ENCODE measurements around the gene MOB3A. TPM values are rescaled to one million over a fixed set of nuclear protein-coding genes. Genes with fewer than 3 reads are reported as not detected.
"Not testable (repeated sequence)": the region's sequence is repeated elsewhere in the genome, so short reads cannot be mapped to it uniquely, and the experiment has no call there.

The MOB3A gene
- total RNA-seq, 2 donors from 2014 or later = 180 to 212 TPM

- Mint-ChIP-seq H3K36me3 (no peaks in the 10 kb centered on the region), H3K4me3 (peak overlapping the region; percentile 60), H3K9me3 (no peaks in the 10 kb centered on the region), H3K27ac (peak overlapping the region; percentile 73 to 75), H3K4me1 (ENCODE audit: low read depth in 2 of 2) (peaks cover 0 to 11% of the 10 kb centered on the region in 2 donors), H3K27me3 (no peaks in the 10 kb centered on the region)
- DNase-seq (ENCODE audit: low spot score) (peak; percentile 99), ATAC-seq (peak; percentile 94 to 95)
Measured at GRCh38 chr19:2041683-2042484, 54.2 kb downstream of the MOB3A start.

- H3K4me3 Mint-ChIP-seq = peak overlapping the region; percentile 60
Measured at GRCh38 chr19:2041433-2041682, 54.8 kb downstream of the MOB3A start.

GRCh38 chr19:2040647-2041432, 55.3 kb downstream of the MOB3A start:
- DNase-seq (ENCODE audit: low spot score) (no peak), ATAC-seq (no peak)
- Mint-ChIP-seq H3K4me1 (ENCODE audit: low read depth in 2 of 2) (peaks cover 0 to 11% of the 10 kb centered on the region in 2 donors), H3K9me3 (no peaks in the 10 kb centered on the region), H3K27ac (peak overlapping the region; percentile 73 to 75), H3K27me3 (no peaks in the 10 kb centered on the region), H3K36me3 (no peaks in the 10 kb centered on the region), H3K4me3 (peak overlapping the region; percentile 60)

More at GRCh38 chr19:2041433-2041682, 54.8 kb downstream of the MOB3A start:
- no peaks in the 10 kb centered on the region for H3K9me3 Mint-ChIP-seq
- no peaks in the 10 kb centered on the region for H3K27me3 Mint-ChIP-seq
- H3K36me3 Mint-ChIP-seq = no peaks in the 10 kb centered on the region
- DNase-seq (ENCODE audit: low spot score) (no peak), ATAC-seq (no peak)
- peaks cover 0 to 11% of the 10 kb centered on the region in 2 donors for H3K4me1 Mint-ChIP-seq (ENCODE audit: low read depth in 2 of 2)
- H3K27ac Mint-ChIP-seq = peak overlapping the region; percentile 73 to 75

- no peak for ATAC-seq
- DNase-seq (ENCODE audit: low spot score) = no peak
- Mint-ChIP-seq H3K27me3 (no peaks in the 10 kb centered on the region), H3K4me3 (no peak overlapping the region), H3K36me3 (no peaks in the 10 kb centered on the region), H3K4me1 (ENCODE audit: low read depth in 2 of 2) (peaks cover 0 to 15% of the 10 kb centered on the region in 2 donors), H3K9me3 (no peaks in the 10 kb centered on the region), H3K27ac (no peak overlapping the region)
Measured at GRCh38 chr19:2039959-2040646, 56.0 kb downstream of the MOB3A start.

- no peaks in the 10 kb centered on the region for H3K36me3 Mint-ChIP-seq
- H3K9me3 Mint-ChIP-seq = no peaks in the 10 kb centered on the region
- ATAC-seq = no peak
- no peaks in the 10 kb centered on the region for H3K27me3 Mint-ChIP-seq
- H3K27ac Mint-ChIP-seq = peak overlapping the region in 1 of 2 donors; percentile 39
- DNase-seq (ENCODE audit: low spot score) = no peak
- no peak overlapping the region for H3K4me3 Mint-ChIP-seq
- H3K4me1 Mint-ChIP-seq (ENCODE audit: low read depth in 2 of 2) = peaks cover 0 to 14% of the 10 kb centered on the region in 2 donors
Measured at GRCh38 chr19:2039089-2039958, 56.8 kb downstream of the MOB3A start.

GRCh38 chr19:2038284-2039088, 57.6 kb downstream of the MOB3A start:
- peak overlapping the region in 1 of 2 donors; percentile 39 for H3K27ac Mint-ChIP-seq
- no peak for ATAC-seq

GRCh38 chr19:2037651-2038255, 58.4 kb downstream of the MOB3A start:
- no peak for DNase-seq (ENCODE audit: low spot score)
- Mint-ChIP-seq H3K4me1 (ENCODE audit: low read depth in 2 of 2) (peaks cover 7 to 16% of the 10 kb centered on the region in 2 donors), H3K9me3 (no peaks in the 10 kb centered on the region), H3K27me3 (no peaks in the 10 kb centered on the region), H3K27ac (no peak overlapping the region), H3K36me3 (no peaks in the 10 kb centered on the region), H3K4me3 (no peak overlapping the region)
- no peak for ATAC-seq

More at GRCh38 chr19:2038284-2039088, 57.6 kb downstream of the MOB3A start:
- Mint-ChIP-seq H3K27me3 (no peaks in the 10 kb centered on the region), H3K4me3 (no peak overlapping the region), H3K36me3 (no peaks in the 10 kb centered on the region), H3K4me1 (ENCODE audit: low read depth in 2 of 2) (peaks cover 0 to 13% of the 10 kb centered on the region in 2 donors), H3K9me3 (no peaks in the 10 kb centered on the region)
- no peak for DNase-seq (ENCODE audit: low spot score)

- Mint-ChIP-seq H3K4me1 (ENCODE audit: low read depth in 2 of 2) (peaks cover 15 to 24% of the 10 kb centered on the region in 2 donors), H3K27ac (no peak overlapping the region), H3K4me3 (no peak overlapping the region), H3K27me3 (peaks cover 0 to 3% of the 10 kb centered on the region in 2 donors), H3K36me3 (no peaks in the 10 kb centered on the region), H3K9me3 (no peaks in the 10 kb centered on the region)
- DNase-seq (ENCODE audit: low spot score) (no peak), ATAC-seq (no peak)
Measured at GRCh38 chr19:2036424-2036823, 59.7 kb downstream of the MOB3A start.

GRCh38 chr19:2035590-2035991, 60.5 kb downstream of the MOB3A start:
- ATAC-seq (no peak), DNase-seq (ENCODE audit: low spot score) (no peak)
- no peak overlapping the region for H3K27ac Mint-ChIP-seq
- H3K36me3 Mint-ChIP-seq = no peaks in the 10 kb centered on the region
- peaks cover 15 to 24% of the 10 kb centered on the region in 2 donors for H3K4me1 Mint-ChIP-seq (ENCODE audit: low read depth in 2 of 2)
- H3K9me3 Mint-ChIP-seq = no peaks in the 10 kb centered on the region
- H3K4me3 Mint-ChIP-seq = no peak overlapping the region
- H3K27me3 Mint-ChIP-seq = peaks cover 0 to 3% of the 10 kb centered on the region in 2 donors

- H3K4me1 Mint-ChIP-seq (ENCODE audit: low read depth in 2 of 2) = peaks cover 15 to 24% of the 10 kb centered on the region in 2 donors
- peak; percentile 72 to 88 for ATAC-seq
- peaks cover 0 to 3% of the 10 kb centered on the region in 2 donors for H3K27me3 Mint-ChIP-seq
- no peaks in the 10 kb centered on the region for H3K9me3 Mint-ChIP-seq
- DNase-seq (ENCODE audit: low spot score) = no peak
- H3K36me3 Mint-ChIP-seq = no peaks in the 10 kb centered on the region
- peak overlapping the region in 1 of 2 donors; percentile 36 for H3K27ac Mint-ChIP-seq
- no peak overlapping the region for H3K4me3 Mint-ChIP-seq
Measured at GRCh38 chr19:2034729-2035589, 61.2 kb downstream of the MOB3A start.

GRCh38 chr19:2034253-2034652, 61.9 kb downstream of the MOB3A start:
- H3K9me3 Mint-ChIP-seq; H3K27ac Mint-ChIP-seq; DNase-seq (ENCODE audit: low spot score); ATAC-seq; H3K36me3 Mint-ChIP-seq; H3K27me3 Mint-ChIP-seq; H3K4me3 Mint-ChIP-seq: not testable (repeated sequence)
- peaks cover 15 to 20% of the 10 kb centered on the region in 2 donors for H3K4me1 Mint-ChIP-seq (ENCODE audit: low read depth in 2 of 2)
